Uterus (tissue), 4 donors: ENCODE data around the gene USP31. TPM values are rescaled to one million over a fixed set of nuclear protein-coding genes. Genes with fewer than 3 reads are reported as not detected.
A peak's percentile ranks its signal among the peaks of the same experiment; 100 is the strongest.

Source experiments
- DNase-seq, 2 donors: peaks; one replicate each; pipeline ENCODE4 v3.0.0-alpha.2; 2019 to 2020
- H3K27ac ChIP-seq, 2 donors: fragments of 200-600 bp; sonication (generic); 1 replicate in 1 of 2; 2 replicates in 1 of 2; pipeline ENCODE4 v1.5.1; 2016 to 2018
- H3K27me3 ChIP-seq, 2 donors: fragments of 200-600 bp; sonication (generic); one replicate each; pipeline ENCODE4 v1.5.1; 2018 to 2019; ENCODE audit warnings: control low read depth in 1 of 2
- H3K36me3 ChIP-seq, 2 donors: fragments of 200-600 bp; sonication (generic); one replicate each; pipeline ENCODE4 v1.5.1; 2019; ENCODE audit warnings: control low read depth in 1 of 2
- H3K4me1 ChIP-seq, 2 donors: fragments of 200-600 bp; sonication (generic); one replicate each; pipeline ENCODE4 v1.5.1; 2018 to 2019; ENCODE audit warnings: control low read depth in 1 of 2
- H3K4me3 ChIP-seq, 2 donors: fragments of 200-600 bp; sonication (generic); 1 replicate in 1 of 2; 2 replicates in 1 of 2; pipeline ENCODE4 v1.5.1; 2018 to 2019; ENCODE audit warnings: mild to moderate bottlenecking in 1 of 2
- H3K9me3 ChIP-seq, 2 donors: fragments of 200-600 bp; sonication (generic); one replicate each; pipeline ENCODE4 v1.5.1; 2019; ENCODE audit warnings: control low read depth in 1 of 2
- POLR2A ChIP-seq, 2 donors: fragments of 450-650 bp; IDR thresholded peaks; one replicate each; pipeline ENCODE4 v1.6.1; 2016; ENCODE audit warnings: antibody characterized with exemption in 2 of 2, mild to moderate bottlenecking in 1 of 2, moderate library complexity in 1 of 2
- intact Hi-C: fragments of 100-400 bp; cut with DNase I; formaldehyde crosslinking; loops from one replicate; pipeline ENCODE4 v1.15.1; 2023; ENCODE audit warnings: low total_unique reads
- total RNA-seq, 4 donors: library from RNA; depleted of rRNA in 3 of 4; stranded (reverse); fragments of >200 nt in 3 of 4; gene quantifications; one replicate each; pipeline versions ENCODE4 v1.1.0 to v1.2.4, GENCODE V29; 2014 to 2023
- TF ChIP-seq, protein P1 (sequence below), 4 experiments: fragments of 200-600 bp in 2 of 4; fragments of 450-650 bp in 2 of 4; sonication (generic) in 2 of 4; IDR thresholded peaks; one replicate each; pipeline ENCODE4 v1.5.1; 2016 to 2019; ENCODE audit warnings: antibody characterized with exemption in 4 of 4, mild to moderate bottlenecking in 2 of 4, moderate library complexity in 1 of 4
- donor health status: DM: yes; HTN: yes; CAD: no.

USP31 gene
- total RNA-seq, 4 donors from 2014 or later, result 11.8 to 62.0 (median 28.2) TPM

DNA sequence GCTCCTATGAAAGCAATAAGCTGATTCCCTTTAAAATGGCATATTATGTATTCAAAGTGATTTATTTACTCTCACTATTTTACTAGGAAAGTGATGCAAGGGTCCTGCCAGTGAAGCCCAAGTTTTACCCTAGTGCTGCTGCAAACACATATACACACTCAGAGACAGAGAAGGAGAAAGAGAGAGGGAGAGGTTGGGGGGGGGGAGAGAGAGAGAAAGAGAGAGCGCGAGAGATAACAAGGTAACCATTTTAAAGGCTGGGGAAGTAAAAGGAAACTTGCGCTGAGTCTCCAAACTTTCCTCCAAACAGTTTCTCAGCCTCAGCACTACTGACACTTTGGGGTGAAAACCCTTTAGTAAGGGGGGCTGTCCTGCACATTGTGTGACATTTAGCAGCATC is 5.9 kb downstream of the USP31 start:
- no peak for DNase-seq
- Histone ChIP-seq H3K27me3 (no peaks in the 10 kb centered on the region), H3K4me3 (no peak overlapping the region), H3K9me3 (no peaks in the 10 kb centered on the region), H3K27ac (peak overlapping the region; percentile 82 to 96), H3K4me1 (peaks cover 9 to 28% of the 10 kb centered on the region in 2 donors), H3K36me3 (no peaks in the 10 kb centered on the region)
- intact Hi-C loops, result no loop called here
- TF ChIP-seq, protein P1, sequence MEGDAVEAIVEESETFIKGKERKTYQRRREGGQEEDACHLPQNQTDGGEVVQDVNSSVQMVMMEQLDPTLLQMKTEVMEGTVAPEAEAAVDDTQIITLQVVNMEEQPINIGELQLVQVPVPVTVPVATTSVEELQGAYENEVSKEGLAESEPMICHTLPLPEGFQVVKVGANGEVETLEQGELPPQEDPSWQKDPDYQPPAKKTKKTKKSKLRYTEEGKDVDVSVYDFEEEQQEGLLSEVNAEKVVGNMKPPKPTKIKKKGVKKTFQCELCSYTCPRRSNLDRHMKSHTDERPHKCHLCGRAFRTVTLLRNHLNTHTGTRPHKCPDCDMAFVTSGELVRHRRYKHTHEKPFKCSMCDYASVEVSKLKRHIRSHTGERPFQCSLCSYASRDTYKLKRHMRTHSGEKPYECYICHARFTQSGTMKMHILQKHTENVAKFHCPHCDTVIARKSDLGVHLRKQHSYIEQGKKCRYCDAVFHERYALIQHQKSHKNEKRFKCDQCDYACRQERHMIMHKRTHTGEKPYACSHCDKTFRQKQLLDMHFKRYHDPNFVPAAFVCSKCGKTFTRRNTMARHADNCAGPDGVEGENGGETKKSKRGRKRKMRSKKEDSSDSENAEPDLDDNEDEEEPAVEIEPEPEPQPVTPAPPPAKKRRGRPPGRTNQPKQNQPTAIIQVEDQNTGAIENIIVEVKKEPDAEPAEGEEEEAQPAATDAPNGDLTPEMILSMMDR (IDR thresholded peaks at IDR 0.05), result no peak
- no peak for TF ChIP-seq POLR2A (IDR thresholded peaks at IDR 0.05)

DNA sequence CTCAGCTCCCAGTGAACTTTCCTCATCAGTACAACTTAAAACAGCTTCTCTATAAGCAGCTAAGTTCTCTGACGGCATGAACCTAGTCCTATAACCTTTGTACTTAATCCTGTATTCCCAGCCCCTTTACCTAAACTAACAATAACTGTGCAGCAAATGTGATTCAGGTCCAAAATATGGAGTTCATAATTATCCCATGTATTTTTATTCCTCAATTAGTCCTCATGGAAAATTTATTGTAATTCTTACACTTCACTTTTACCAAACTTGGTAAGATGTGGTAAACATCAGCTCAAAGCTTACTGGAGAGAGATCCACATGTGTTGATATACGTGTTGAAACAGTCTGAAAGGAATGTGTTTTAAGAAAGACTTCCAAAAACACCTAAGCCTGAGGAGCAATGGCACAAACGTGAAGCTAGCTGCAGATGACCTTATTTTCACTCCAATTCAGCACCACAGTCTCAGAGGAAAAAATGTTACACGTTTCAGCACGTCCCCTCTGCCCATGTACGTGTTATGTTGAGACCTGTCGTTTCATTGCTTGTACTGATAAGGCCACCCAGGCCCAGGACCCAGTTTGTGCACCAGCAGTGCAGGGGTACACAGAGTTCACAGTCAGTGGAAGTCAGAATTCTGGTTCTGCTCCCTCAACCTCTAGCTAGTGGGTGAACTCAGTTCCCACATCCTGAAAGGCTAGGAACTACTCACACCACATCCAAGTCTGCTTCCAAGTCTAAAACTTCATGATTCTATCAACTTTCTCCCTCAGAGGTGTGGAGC is 7.1 kb downstream of the USP31 start:
- DNase-seq, result no peak
- intact Hi-C loops, result no loop called here
- peak overlapping the region; percentile 82 to 96 for H3K27ac ChIP-seq
- H3K9me3 ChIP-seq, result no peaks in the 10 kb centered on the region
- H3K27me3 ChIP-seq, result no peaks in the 10 kb centered on the region
- no peaks in the 10 kb centered on the region for H3K36me3 ChIP-seq
- H3K4me1 ChIP-seq, result peaks cover 9 to 28% of the 10 kb centered on the region in 2 donors
- no peak overlapping the region for H3K4me3 ChIP-seq
- TF ChIP-seq, protein P1 (IDR thresholded peaks at IDR 0.05), result no peak
- no peak for TF ChIP-seq POLR2A (IDR thresholded peaks at IDR 0.05)

DNA sequence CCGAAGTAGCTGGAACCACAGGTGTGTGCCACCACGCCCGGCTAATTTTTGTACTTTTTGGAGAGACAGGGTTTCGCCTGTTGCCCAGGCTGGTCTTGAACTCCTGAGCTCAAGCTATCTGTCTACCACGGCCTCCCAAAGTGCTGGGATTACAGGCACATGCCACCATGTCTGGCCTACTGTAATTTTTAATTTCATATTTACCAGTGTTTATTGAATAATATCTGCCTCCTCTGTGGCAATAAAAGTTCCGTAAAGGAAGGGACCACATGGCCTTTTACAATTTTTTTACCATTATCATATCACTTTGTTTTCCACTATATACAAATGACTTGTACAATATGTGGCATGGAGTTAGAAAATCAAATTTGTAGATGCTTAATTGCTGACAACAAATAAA is 7.8 kb downstream of the USP31 start:
- no peak overlapping the region for H3K4me3 ChIP-seq
- no peak for DNase-seq
- TF ChIP-seq, protein P1 (IDR thresholded peaks at IDR 0.05), result no peak
- H3K27me3 ChIP-seq, result no peaks in the 10 kb centered on the region
- peak overlapping the region; percentile 82 to 96 for H3K27ac ChIP-seq
- peaks cover 0 to 6% of the 10 kb centered on the region in 2 donors for H3K9me3 ChIP-seq
- no peaks in the 10 kb centered on the region for H3K36me3 ChIP-seq
- intact Hi-C loops, result no loop called here
- peaks cover 9 to 28% of the 10 kb centered on the region in 2 donors for H3K4me1 ChIP-seq

DNA sequence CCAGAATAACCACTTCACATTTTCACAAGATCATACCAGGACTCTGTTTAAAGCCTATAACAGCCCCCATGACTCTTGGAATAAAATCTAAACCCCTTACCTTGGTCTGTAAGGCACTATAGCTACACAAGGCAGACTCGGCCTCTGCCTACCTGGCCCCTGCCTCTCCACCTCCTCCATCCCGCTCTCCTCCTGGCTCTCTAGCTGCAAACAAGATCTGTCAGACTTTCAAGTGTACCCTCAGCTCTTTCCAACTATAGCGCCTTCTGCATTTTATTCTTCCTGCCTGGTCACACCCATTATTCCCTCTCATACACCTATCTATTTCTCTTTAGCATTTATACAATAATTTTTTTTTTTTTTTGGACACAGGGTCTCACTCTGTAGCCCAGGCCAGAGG is 8.2 kb downstream of the USP31 start:
- Histone ChIP-seq H3K27ac (peak overlapping the region; percentile 82 to 96), H3K9me3 (peaks cover 0 to 9% of the 10 kb centered on the region in 2 donors), H3K4me1 (peaks cover 9 to 28% of the 10 kb centered on the region in 2 donors), H3K36me3 (no peaks in the 10 kb centered on the region), H3K27me3 (no peaks in the 10 kb centered on the region), H3K4me3 (no peak overlapping the region)
- TF ChIP-seq, protein P1 (IDR thresholded peaks at IDR 0.05), result no peak
- no peak for TF ChIP-seq POLR2A (IDR thresholded peaks at IDR 0.05)
- intact Hi-C loops, result no loop called here
- no peak for DNase-seq

DNA sequence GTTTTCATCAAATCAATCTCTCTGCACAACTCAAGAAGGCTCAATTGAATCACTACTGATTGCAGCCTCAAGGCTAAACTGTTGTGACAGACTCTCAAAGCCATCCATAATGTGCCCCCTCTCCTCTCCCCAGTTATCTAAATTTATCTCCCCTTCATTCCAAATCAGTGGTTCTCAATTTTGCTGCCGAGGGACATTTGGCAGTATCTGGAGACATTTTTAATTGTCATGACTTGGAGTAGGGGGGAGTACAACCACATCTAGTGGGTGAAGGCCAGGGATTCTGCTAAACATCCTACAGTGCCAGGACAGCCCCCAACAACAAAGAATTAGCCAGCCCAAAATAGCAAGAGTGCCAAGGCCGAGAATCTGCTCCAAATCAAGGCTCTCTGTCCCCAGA is 9.1 kb downstream of the USP31 start:
- intact Hi-C loops, result no loop called here
- no peak for DNase-seq
- H3K4me3 ChIP-seq, result no peak overlapping the region
- peaks cover 0 to 9% of the 10 kb centered on the region in 2 donors for H3K9me3 ChIP-seq
- no peaks in the 10 kb centered on the region for H3K27me3 ChIP-seq
- peaks cover 5 to 24% of the 10 kb centered on the region in 2 donors for H3K4me1 ChIP-seq
- H3K36me3 ChIP-seq, result no peaks in the 10 kb centered on the region
- TF ChIP-seq, protein P1 (IDR thresholded peaks at IDR 0.05), result no peak
- TF ChIP-seq POLR2A (IDR thresholded peaks at IDR 0.05), result no peak
- peak overlapping the region; percentile 82 to 96 for H3K27ac ChIP-seq
